Measurements from ENCODE around the gene CNOT10.
A peak's percentile ranks its signal among the peaks of the same experiment; 100 is the strongest.
"Not testable (repeated sequence)": the region's sequence is repeated elsewhere in the genome, so short reads cannot be mapped to it uniquely, and the experiment has no call there.

The CNOT10 gene

DNA sequence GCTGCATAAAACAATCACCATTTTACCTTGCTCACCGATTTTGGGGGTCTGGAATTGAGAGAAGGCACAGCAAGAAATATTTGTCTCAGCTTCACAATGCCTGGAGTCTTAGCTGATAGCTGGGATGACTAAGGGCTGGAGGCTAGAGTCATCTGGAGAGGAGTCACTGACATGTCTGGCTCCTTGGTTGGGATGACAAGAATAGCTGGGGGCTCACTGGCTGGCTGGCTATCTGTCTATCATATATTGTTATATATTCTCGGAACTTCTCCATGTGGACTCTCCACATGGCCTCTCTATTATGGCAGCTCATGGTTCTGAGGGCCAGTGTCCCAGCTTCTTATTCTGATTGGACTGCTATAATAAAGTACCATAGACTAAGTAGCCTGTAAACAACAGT is 112.8 kb downstream of the CNOT10 start:
- Mint-ChIP-seq H3K9me3 (no peaks in the 10 kb centered on the region), H3K4me3 (no peak overlapping the region), H3K36me3 (no peaks in the 10 kb centered on the region), H3K27ac (no peak overlapping the region), H3K27me3 (peaks cover 17% of the 10 kb centered on the region), H3K4me1 (no peaks in the 10 kb centered on the region)
- no peak for DNase-seq
- CTCF ChIA-PET = no interaction called here

- H3K4me3 Mint-ChIP-seq, H3K36me3 Mint-ChIP-seq, H3K4me1 Mint-ChIP-seq, DNase-seq, CTCF ChIA-PET, H3K9me3 Mint-ChIP-seq, H3K27ac Mint-ChIP-seq: not testable (repeated sequence)
- peaks cover 17% of the 10 kb centered on the region for H3K27me3 Mint-ChIP-seq
These were observed 116.5 kb downstream of the CNOT10 start for GRCh38 chr3:32801440-32801839.

DNA sequence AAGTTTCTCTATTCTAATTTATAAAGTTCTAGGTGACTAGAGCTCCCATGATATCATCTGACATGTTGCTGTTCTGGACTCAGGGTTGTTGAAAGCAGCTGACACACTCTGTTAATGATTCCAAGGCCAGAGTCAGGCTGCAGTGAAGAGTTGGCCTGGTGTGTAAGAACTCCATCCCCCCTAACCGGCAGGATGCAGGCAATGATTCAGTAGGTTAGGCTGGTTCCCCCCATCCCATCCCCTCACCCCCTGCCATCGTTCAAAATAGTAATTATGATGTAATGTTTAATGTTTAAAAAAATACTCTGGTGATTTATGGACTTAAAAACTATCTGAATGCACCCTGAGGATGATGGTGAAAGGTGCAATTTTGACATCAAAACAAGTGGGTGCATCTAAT is 128.2 kb downstream of the CNOT10 start:
- Mint-ChIP-seq H3K4me3 (no peak overlapping the region), H3K27ac (no peak overlapping the region), H3K4me1 (peaks cover 25% of the 10 kb centered on the region), H3K27me3 (peaks cover 58% of the 10 kb centered on the region), H3K9me3 (no peaks in the 10 kb centered on the region), H3K36me3 (no peaks in the 10 kb centered on the region)
- DNase-seq = no peak
- CTCF ChIA-PET = interaction anchor here (2.8 kb wide), 1 partner anchor 90 kb away, joined by 11 read pairs; no protein-coding TSS in a partner anchor

DNA sequence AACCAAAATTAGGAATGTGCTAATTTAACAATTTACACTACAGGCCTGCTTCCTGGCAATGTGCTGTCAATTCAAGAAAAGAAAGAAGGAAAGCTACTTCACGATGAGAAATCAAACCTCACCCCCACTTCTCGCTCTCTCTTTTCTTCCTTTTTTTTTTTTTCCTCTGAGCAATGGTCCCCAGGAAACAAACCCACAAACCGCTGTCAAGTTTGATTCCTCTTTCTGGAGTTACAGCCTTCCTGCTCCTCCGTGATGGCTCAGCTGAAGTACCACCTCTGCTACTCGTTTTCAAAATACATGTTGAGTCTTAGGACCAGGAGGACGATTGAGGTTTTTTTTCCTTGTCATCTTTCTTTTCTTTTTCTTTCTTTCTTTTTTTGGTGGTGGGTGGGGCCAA is 129.4 kb downstream of the CNOT10 start:
- Mint-ChIP-seq H3K4me3 (no peak overlapping the region), H3K36me3 (no peaks in the 10 kb centered on the region)

DNA sequence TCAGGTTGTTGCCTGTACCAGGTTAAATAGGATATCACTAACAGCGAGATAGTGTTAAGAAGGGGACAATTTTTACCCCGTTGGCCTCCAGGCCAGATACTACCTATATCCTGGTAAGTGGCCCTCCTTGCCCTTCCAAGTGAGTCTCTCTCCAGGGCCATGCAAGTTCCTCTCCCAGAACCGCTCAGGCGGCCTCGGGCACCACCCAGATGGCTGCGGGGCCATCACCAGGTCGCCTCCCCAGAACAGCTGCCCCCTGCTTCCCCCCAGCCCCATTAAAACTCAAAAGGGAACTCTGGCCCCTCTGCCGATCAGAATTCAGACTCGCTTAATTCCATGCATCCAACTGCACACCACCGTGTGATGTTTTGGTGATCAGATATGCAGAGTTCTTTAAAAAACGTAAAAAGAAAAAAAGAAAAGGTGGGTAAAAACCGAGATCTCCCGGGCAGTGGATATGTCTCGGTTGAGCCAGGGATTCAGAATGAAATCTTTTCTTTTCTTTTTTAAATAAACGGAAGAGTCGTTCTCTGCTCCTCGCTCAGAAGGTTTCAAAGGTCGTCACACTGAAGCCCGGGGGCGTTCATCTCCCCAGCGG is 131.0 kb downstream of the CNOT10 start:
- DNase-seq = no peak
- Mint-ChIP-seq H3K27ac (no peak overlapping the region), H3K36me3 (no peaks in the 10 kb centered on the region), H3K9me3 (no peaks in the 10 kb centered on the region), H3K4me3 (peak overlapping the region; percentile 30), H3K27me3 (peaks cover 78% of the 10 kb centered on the region), H3K4me1 (peaks cover 32% of the 10 kb centered on the region)
- CTCF ChIA-PET = interaction anchor here (0.8 to 1.0 kb wide), 2 partner anchors 87 kb away, joined by 3 to 4 read pairs; no protein-coding TSS in a partner anchor

More for the DNA sequence above, 129.4 kb downstream of the CNOT10 start:
- Mint-ChIP-seq H3K4me1 (peaks cover 32% of the 10 kb centered on the region), H3K27ac (no peak overlapping the region), H3K9me3 (no peaks in the 10 kb centered on the region), H3K27me3 (peaks cover 67% of the 10 kb centered on the region)
- DNase-seq = no peak
- CTCF ChIA-PET = interaction anchor here (1.7 to 2.8 kb wide), 2 partner anchors 32 to 89 kb away, joined by 4 to 11 read pairs; no protein-coding TSS in a partner anchor

GRCh38 chr3:32816439-32817256 is 131.7 kb downstream of the CNOT10 start:
- CTCF ChIA-PET = interaction anchor here (0.8 kb wide), 1 partner anchor 86 kb away, joined by 3 read pairs; no protein-coding TSS in a partner anchor
- Mint-ChIP-seq H3K36me3 (no peaks in the 10 kb centered on the region), H3K27me3 (peaks cover 84% of the 10 kb centered on the region), H3K27ac (no peak overlapping the region), H3K4me1 (peaks cover 32% of the 10 kb centered on the region), H3K4me3 (peak overlapping the region; percentile 71), H3K9me3 (no peaks in the 10 kb centered on the region)
- peak; percentile 35 for DNase-seq

DNA sequence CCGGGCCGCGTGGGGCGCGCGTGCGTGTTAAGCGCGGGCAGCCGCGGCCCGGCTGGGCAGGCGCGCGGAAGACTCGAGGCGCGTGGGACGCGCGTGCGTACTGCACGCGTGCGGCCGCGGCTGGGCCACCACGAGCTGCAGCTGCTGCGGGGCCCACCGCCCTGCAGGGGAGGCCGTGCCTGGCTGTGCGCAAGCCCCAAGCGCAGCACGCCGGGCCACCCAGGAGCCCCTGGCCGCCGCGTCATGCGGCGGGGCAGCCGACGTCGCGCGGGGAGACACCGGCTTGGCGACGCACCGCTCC is 132.2 kb downstream of the CNOT10 start:
- peak overlapping the region; percentile 71 for H3K4me3 Mint-ChIP-seq
- peaks cover 89% of the 10 kb centered on the region for H3K27me3 Mint-ChIP-seq
- H3K4me1 Mint-ChIP-seq = peaks cover 32% of the 10 kb centered on the region
- CTCF ChIA-PET = no interaction called here
- DNase-seq = no peak
- H3K36me3 Mint-ChIP-seq = no peaks in the 10 kb centered on the region
- no peaks in the 10 kb centered on the region for H3K9me3 Mint-ChIP-seq
- H3K27ac Mint-ChIP-seq = no peak overlapping the region

DNA sequence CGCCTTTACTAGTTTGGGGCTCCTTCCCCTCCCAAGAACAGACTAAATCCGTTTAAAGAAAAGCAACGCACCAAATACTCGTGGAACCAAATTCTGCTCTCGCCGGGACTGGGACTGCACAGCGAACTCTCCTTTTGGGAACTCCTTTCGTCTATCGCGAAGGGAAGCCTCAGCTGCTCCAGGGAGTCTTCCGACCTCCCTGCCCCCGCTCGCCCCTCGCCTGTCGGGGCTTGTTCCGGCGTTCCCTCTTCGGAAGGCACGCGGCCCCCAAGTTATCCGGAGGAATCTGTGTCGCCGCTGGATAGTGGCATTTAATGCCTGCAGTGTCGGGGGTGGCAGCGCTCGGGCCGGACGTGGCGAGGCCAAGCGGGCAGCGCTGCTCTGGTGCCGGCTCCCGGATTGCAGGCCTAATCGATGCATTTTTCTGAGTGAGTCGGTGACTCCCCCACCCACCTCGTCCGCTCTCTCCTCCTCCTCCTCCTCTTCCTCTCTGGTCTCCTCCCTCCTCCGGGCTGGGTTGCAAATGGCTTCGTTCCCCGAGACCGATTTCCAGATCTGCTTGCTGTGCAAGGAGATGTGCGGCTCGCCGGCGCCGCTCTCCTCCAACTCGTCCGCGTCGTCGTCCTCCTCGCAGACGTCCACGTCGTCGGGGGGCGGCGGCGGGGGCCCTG is 132.7 kb downstream of the CNOT10 start, which contains the start of gene TRIM71:
Gene TRIM71, plus strand, starts transcription at position 440 of the 671 bp plus-strand sequence. Its CDS starts 84 bp downstream, at position 524.
- CTCF ChIA-PET = no interaction called here
- Mint-ChIP-seq H3K27ac (peak within 1 kb of the TSS; percentile 52), H3K4me3 (peak within 1 kb of the TSS; percentile 71), H3K9me3 (no peaks in the 10 kb centered on the region), H3K36me3 (no peaks in the 10 kb centered on the region), H3K4me1 (peaks cover 32% of the 10 kb centered on the region), H3K27me3 (peaks cover 88% of the 10 kb centered on the region)
- DNase-seq = no peak

DNA sequence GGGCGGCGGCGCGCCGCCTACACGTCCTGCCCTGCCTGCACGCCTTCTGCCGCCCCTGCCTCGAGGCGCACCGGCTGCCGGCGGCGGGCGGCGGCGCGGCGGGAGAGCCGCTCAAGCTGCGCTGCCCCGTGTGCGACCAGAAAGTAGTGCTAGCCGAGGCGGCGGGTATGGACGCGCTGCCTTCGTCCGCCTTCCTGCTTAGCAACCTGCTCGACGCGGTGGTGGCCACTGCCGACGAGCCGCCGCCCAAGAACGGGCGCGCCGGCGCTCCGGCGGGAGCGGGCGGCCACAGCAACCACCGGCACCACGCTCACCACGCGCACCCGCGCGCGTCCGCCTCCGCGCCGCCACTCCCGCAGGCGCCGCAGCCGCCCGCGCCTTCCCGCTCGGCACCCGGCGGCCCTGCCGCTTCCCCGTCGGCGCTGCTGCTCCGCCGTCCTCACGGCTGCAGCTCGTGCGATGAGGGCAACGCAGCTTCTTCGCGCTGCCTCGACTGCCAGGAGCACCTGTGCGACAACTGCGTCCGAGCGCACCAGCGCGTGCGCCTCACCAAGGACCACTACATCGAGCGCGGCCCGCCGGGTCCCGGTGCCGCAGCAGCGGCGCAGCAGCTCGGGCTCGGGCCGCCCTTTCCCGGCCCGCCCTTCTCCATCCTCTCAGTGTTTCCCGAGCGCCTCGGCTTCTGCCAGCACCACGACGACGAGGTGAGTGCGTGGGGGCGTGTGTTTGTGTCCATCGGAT is 133.4 kb downstream of the CNOT10 start:
- H3K36me3 Mint-ChIP-seq = no peaks in the 10 kb centered on the region
- H3K4me3 Mint-ChIP-seq = peak overlapping the region; percentile 55
- peaks cover 83% of the 10 kb centered on the region for H3K27me3 Mint-ChIP-seq
- DNase-seq = peak; percentile 26
- CTCF ChIA-PET = no interaction called here
- no peak overlapping the region for H3K27ac Mint-ChIP-seq
- peaks cover 32% of the 10 kb centered on the region for H3K4me1 Mint-ChIP-seq
- H3K9me3 Mint-ChIP-seq = no peaks in the 10 kb centered on the region

- DNase-seq = no peak
- peaks cover 32% of the 10 kb centered on the region for H3K4me1 Mint-ChIP-seq
- H3K27me3 Mint-ChIP-seq = peaks cover 83% of the 10 kb centered on the region
- CTCF ChIA-PET = no interaction called here
- no peaks in the 10 kb centered on the region for H3K9me3 Mint-ChIP-seq
- peak overlapping the region; percentile 55 for H3K4me3 Mint-ChIP-seq
- H3K27ac Mint-ChIP-seq = no peak overlapping the region
- H3K36me3 Mint-ChIP-seq = no peaks in the 10 kb centered on the region
These were observed 134.1 kb downstream of the CNOT10 start for GRCh38 chr3:32818970-32819511.

DNA sequence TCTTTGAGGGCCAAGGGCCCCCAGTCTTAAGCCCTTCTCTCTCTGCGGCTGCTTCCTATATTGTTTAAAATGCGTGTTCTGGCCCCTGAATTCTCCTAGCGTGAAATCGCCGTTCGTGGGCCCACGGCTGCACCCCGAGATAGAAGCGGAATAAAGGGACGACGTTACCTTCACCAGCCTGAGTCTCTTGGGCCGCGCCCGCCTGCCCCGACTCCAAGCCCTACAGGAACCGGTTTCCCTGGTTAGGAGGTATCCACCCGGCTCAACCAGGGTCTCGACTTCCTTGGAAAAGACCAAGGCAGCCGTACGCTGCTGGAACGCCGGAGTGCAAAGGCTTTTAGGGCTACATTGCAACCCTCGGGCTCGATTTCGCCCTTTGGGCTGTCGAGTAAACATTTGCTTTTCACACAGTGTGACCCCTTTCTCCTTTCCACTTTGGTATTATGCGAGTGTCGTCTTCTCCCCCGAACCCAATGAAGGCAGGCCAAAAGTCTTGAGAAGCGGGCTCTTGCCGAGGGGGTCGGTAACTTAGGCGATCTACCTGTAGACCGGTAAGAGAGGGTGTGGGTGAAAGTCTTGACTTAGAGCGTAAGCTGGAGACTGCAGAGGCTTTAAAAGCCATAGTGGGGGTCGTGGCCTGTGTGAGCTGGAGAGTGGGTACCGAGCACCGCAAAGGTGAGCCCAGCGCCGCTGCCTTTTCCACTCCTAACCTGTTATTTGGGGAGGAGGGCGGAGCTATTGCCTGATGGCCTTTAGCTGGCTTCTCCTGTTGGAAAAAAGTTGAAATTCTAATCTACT is 134.8 kb downstream of the CNOT10 start:
- H3K27ac Mint-ChIP-seq = no peak overlapping the region
- peaks cover 81% of the 10 kb centered on the region for H3K27me3 Mint-ChIP-seq
- CTCF ChIA-PET = no interaction called here
- H3K4me3 Mint-ChIP-seq = peak overlapping the region; percentile 55
- H3K9me3 Mint-ChIP-seq = no peaks in the 10 kb centered on the region
- H3K36me3 Mint-ChIP-seq = no peaks in the 10 kb centered on the region
- H3K4me1 Mint-ChIP-seq = peaks cover 28% of the 10 kb centered on the region
- no peak for DNase-seq

DNA sequence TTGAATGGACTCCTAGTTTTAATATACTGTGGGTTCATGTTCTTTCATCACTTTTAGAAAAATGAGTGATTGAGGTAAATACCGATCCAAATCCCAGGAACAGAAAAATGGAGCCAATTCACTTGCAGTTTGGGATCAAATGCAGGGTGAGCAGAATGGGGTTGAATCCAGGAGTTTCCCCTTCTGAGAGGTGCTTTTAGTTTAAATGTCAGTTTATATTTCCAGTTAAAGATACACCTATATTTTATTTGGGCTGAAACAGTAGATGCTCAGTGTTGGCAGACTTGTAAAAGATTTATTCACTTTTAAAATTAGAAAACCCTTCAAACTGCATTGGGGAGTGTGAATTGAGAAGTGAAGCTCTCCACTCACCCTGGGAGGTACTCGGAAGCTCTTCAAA is 135.4 kb downstream of the CNOT10 start:
- Mint-ChIP-seq H3K27me3 (peaks cover 75% of the 10 kb centered on the region), H3K9me3 (no peaks in the 10 kb centered on the region), H3K27ac (no peak overlapping the region), H3K4me1 (peaks cover 26% of the 10 kb centered on the region), H3K36me3 (no peaks in the 10 kb centered on the region), H3K4me3 (no peak overlapping the region)
- no peak for DNase-seq
- CTCF ChIA-PET = interaction anchor here (0.6 to 1.2 kb wide), 2 partner anchors 65 to 642 kb away, joined by 4 read pairs; no protein-coding TSS in a partner anchor
